Measurements from ENCODE around the gene AVPR2.

Gene AVPR2

GRCh38 chrX:153866302-153867019 is 38.0 kb upstream of the AVPR2 start:
- H3K9ac ChIP-seq (ENCODE audit: low read length), result no peak overlapping the region
- H3K36me3 ChIP-seq (ENCODE audit: control insufficient read depth, insufficient read depth, low read length), result no peaks in the 10 kb centered on the region
- H3K4me1 ChIP-seq (ENCODE audit: control insufficient read depth, insufficient read depth, low read length), result no peaks in the 10 kb centered on the region
- no peak overlapping the region for H3K27ac ChIP-seq (ENCODE audit: low read depth, low read length)
- H3K27me3 ChIP-seq (ENCODE audit: control insufficient read depth, insufficient read depth, low read length), result peaks cover 20% of the 10 kb centered on the region
- no peak overlapping the region for H3K4me3 ChIP-seq (ENCODE audit: low read length)

GRCh38 chrX:153867139-153867538 is 37.3 kb upstream of the AVPR2 start:
- H3K4me3 ChIP-seq (ENCODE audit: low read length), result no peak overlapping the region
- no peak overlapping the region for H3K9ac ChIP-seq (ENCODE audit: low read length)
- H3K27me3 ChIP-seq (ENCODE audit: control insufficient read depth, insufficient read depth, low read length), result peaks cover 23% of the 10 kb centered on the region
- no peak overlapping the region for H3K27ac ChIP-seq (ENCODE audit: low read depth, low read length)
- H3K36me3 ChIP-seq (ENCODE audit: control insufficient read depth, insufficient read depth, low read length), result no peaks in the 10 kb centered on the region
- no peaks in the 10 kb centered on the region for H3K4me1 ChIP-seq (ENCODE audit: control insufficient read depth, insufficient read depth, low read length)

GRCh38 chrX:153867671-153868070 is 36.8 kb upstream of the AVPR2 start:
- H3K9ac ChIP-seq (ENCODE audit: low read length), result no peak overlapping the region
- H3K36me3 ChIP-seq (ENCODE audit: control insufficient read depth, insufficient read depth, low read length), result no peaks in the 10 kb centered on the region
- no peak overlapping the region for H3K4me3 ChIP-seq (ENCODE audit: low read length)
- H3K27ac ChIP-seq (ENCODE audit: low read depth, low read length), result no peak overlapping the region
- H3K27me3 ChIP-seq (ENCODE audit: control insufficient read depth, insufficient read depth, low read length), result peaks cover 26% of the 10 kb centered on the region
- H3K4me1 ChIP-seq (ENCODE audit: control insufficient read depth, insufficient read depth, low read length), result no peaks in the 10 kb centered on the region

DNA sequence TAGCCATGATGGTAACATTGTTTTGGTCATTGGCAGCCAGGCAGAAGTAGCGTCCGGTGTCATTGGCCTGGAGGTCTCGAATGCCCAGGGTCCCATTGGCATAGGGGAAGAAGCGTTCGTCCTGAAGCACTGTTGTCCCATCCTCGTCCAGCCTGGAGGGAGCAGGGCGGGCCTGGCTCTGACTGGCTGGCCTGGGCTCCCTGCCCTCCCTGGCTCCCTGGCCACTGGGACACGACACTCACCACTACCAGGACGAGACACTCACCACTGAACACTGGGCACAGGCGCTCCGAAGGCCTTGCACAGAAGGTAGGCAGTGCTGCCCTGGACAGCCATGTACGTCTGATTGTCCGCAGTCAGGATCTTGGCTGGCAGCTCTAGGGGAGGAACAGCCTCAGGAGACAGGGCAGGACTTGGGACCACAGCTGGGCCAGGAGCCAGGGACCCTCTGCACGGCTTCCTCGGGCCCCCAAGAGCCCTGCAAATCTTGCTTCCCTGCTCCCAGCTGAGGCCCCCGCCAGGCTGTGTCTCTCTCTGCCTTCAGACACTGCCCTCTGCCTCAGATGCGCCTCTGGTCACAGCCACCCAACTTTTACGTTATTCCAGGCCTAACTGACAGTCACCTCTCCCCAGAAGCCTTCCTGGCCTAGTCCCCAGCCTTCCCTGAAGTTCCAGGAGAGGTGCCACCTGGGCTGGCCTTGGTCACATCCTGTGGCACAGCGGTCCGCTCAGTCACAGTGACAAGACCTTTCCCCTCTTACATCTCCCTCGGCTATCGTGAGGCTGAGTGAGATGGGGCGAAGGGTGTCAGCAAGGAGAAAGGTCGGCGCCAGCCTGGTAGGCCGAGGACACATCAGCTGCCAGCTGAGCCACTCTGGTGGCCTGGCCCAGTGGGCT is 35.6 kb upstream of the AVPR2 start:
- H3K27me3 ChIP-seq (ENCODE audit: control insufficient read depth, insufficient read depth, low read length), result peaks cover 26% of the 10 kb centered on the region
- no peak overlapping the region for H3K9ac ChIP-seq (ENCODE audit: low read length)
- no peaks in the 10 kb centered on the region for H3K4me1 ChIP-seq (ENCODE audit: control insufficient read depth, insufficient read depth, low read length)
- no peak overlapping the region for H3K27ac ChIP-seq (ENCODE audit: low read depth, low read length)
- H3K4me3 ChIP-seq (ENCODE audit: low read length), result no peak overlapping the region
- H3K36me3 ChIP-seq (ENCODE audit: control insufficient read depth, insufficient read depth, low read length), result no peaks in the 10 kb centered on the region

GRCh38 chrX:153869473-153870287 is 34.8 kb upstream of the AVPR2 start:
- Histone ChIP-seq H3K27ac (ENCODE audit: low read depth, low read length) (no peak overlapping the region), H3K36me3 (ENCODE audit: control insufficient read depth, insufficient read depth, low read length) (no peaks in the 10 kb centered on the region)

GRCh38 chrX:153870288-153870690 is 34.2 kb upstream of the AVPR2 start:
- H3K36me3 ChIP-seq (ENCODE audit: control insufficient read depth, insufficient read depth, low read length), result no peaks in the 10 kb centered on the region
- no peak overlapping the region for H3K4me3 ChIP-seq (ENCODE audit: low read length)
- H3K27ac ChIP-seq (ENCODE audit: low read depth, low read length), result no peak overlapping the region
- peaks cover 24% of the 10 kb centered on the region for H3K27me3 ChIP-seq (ENCODE audit: control insufficient read depth, insufficient read depth, low read length)
- no peaks in the 10 kb centered on the region for H3K4me1 ChIP-seq (ENCODE audit: control insufficient read depth, insufficient read depth, low read length)
- no peak overlapping the region for H3K9ac ChIP-seq (ENCODE audit: low read length)

More at GRCh38 chrX:153869473-153870287, 34.8 kb upstream of the AVPR2 start:
- no peak overlapping the region for H3K9ac ChIP-seq (ENCODE audit: low read length)
- H3K4me1 ChIP-seq (ENCODE audit: control insufficient read depth, insufficient read depth, low read length), result no peaks in the 10 kb centered on the region
- no peak overlapping the region for H3K4me3 ChIP-seq (ENCODE audit: low read length)
- peaks cover 25% of the 10 kb centered on the region for H3K27me3 ChIP-seq (ENCODE audit: control insufficient read depth, insufficient read depth, low read length)

- Histone ChIP-seq H3K9ac (ENCODE audit: low read length) (no peak overlapping the region), H3K27me3 (ENCODE audit: control insufficient read depth, insufficient read depth, low read length) (peaks cover 24% of the 10 kb centered on the region), H3K4me3 (ENCODE audit: low read length) (no peak overlapping the region), H3K4me1 (ENCODE audit: control insufficient read depth, insufficient read depth, low read length) (no peaks in the 10 kb centered on the region), H3K27ac (ENCODE audit: low read depth, low read length) (no peak overlapping the region), H3K36me3 (ENCODE audit: control insufficient read depth, insufficient read depth, low read length) (no peaks in the 10 kb centered on the region)
These were observed 33.6 kb upstream of the AVPR2 start for GRCh38 chrX:153870791-153871360.

DNA sequence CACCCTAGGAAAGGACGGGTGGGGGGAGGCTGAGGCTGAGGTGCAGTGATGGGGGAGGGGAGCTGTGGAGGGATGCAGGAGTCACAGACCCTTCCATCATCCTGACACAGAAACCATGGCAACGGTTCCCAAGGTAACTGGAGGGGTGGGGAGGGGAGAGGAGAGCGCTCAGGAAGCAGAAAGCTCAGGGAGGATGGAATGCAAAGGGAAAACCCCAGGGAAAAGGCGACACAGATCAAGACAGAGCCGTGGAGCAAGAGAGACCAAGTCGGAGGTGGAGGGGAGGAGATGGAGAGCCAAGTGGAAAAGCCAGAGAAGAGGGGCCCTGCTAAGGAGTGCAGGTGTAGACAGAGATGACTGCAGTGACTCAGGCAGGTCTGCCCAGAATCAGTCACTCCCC is 33.0 kb upstream of the AVPR2 start:
- Histone ChIP-seq H3K27me3 (ENCODE audit: control insufficient read depth, insufficient read depth, low read length) (peaks cover 23% of the 10 kb centered on the region), H3K36me3 (ENCODE audit: control insufficient read depth, insufficient read depth, low read length) (no peaks in the 10 kb centered on the region), H3K4me1 (ENCODE audit: control insufficient read depth, insufficient read depth, low read length) (no peaks in the 10 kb centered on the region), H3K9ac (ENCODE audit: low read length) (no peak overlapping the region), H3K4me3 (ENCODE audit: low read length) (no peak overlapping the region), H3K27ac (ENCODE audit: low read depth, low read length) (no peak overlapping the region)

DNA sequence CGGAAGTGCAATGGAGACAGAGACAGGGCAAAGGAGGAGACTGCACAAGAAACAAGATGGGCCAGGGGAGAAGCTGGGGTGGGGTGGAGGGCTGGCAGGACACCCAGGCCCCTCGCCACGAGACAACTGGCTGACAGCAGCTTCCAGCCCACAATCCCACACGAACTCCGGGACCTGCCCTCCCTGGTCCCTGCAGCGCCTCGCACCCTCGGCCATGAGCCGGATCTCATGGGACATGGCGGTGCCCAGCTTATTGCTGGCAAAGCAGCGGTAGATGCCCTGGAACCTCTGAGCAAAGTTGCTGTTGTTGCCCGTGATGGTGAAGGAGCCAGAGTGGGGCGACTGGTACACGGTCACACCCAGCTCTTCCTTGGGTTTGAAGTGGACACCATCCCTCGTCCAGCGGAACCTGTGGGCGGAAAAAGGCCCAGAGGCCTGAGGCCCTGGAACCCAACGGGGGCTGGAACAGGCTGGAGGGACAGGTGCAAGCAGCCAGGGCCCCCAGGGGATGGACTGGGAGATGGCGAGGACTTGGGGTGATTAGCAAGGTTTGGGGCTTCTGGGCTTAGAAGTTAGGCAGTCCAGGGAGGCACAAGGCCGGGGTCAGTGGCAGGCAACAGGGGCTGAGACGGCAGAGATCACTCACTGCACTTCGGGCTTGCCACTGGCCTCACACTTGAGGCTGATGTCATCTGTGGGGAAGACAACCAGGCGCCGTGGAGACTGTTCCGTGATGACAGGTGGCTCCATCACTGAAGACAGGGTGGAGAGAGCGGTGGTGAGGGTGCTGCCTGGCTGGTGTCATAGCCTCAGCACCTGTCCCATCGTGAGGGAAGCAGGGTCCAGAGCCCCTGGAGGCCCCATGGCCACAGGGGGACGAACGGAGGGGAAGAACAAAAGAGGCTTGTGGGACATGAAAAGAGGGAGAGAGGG is 32.3 kb upstream of the AVPR2 start:
- no peak overlapping the region for H3K9ac ChIP-seq (ENCODE audit: low read length)
- no peaks in the 10 kb centered on the region for H3K36me3 ChIP-seq (ENCODE audit: control insufficient read depth, insufficient read depth, low read length)
- H3K4me1 ChIP-seq (ENCODE audit: control insufficient read depth, insufficient read depth, low read length), result no peaks in the 10 kb centered on the region
- no peak overlapping the region for H3K4me3 ChIP-seq (ENCODE audit: low read length)
- no peak overlapping the region for H3K27ac ChIP-seq (ENCODE audit: low read depth, low read length)
- H3K27me3 ChIP-seq (ENCODE audit: control insufficient read depth, insufficient read depth, low read length), result peaks cover 20% of the 10 kb centered on the region

- H3K36me3 ChIP-seq (ENCODE audit: control insufficient read depth, insufficient read depth, low read length), result no peaks in the 10 kb centered on the region
- no peak overlapping the region for H3K27ac ChIP-seq (ENCODE audit: low read depth, low read length)
- no peaks in the 10 kb centered on the region for H3K4me1 ChIP-seq (ENCODE audit: control insufficient read depth, insufficient read depth, low read length)
- H3K9ac ChIP-seq (ENCODE audit: low read length), result no peak overlapping the region
- H3K27me3 ChIP-seq (ENCODE audit: control insufficient read depth, insufficient read depth, low read length), result peaks cover 28% of the 10 kb centered on the region
- no peak overlapping the region for H3K4me3 ChIP-seq (ENCODE audit: low read length)
These were observed 31.0 kb upstream of the AVPR2 start for GRCh38 chrX:153873282-153874084.

DNA sequence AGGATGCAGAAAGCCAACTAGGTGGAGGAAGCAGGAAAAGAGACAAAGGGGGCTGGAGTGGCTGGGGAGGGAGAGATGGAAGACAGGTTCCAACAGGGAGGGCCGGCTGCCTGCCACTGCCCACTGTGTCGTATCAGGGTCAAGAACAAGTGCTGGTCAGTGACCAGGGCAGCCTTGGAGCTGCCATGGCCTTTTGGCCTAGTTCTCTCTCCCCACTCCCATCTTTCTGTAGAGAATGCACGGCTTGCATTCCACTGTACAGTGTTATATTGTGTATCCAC is 30.4 kb upstream of the AVPR2 start:
- Histone ChIP-seq H3K4me3 (ENCODE audit: low read length) (no peak overlapping the region), H3K9ac (ENCODE audit: low read length) (no peak overlapping the region), H3K27ac (ENCODE audit: low read depth, low read length) (no peak overlapping the region), H3K36me3 (ENCODE audit: control insufficient read depth, insufficient read depth, low read length) (no peaks in the 10 kb centered on the region), H3K27me3 (ENCODE audit: control insufficient read depth, insufficient read depth, low read length) (peaks cover 33% of the 10 kb centered on the region), H3K4me1 (ENCODE audit: control insufficient read depth, insufficient read depth, low read length) (no peaks in the 10 kb centered on the region)

Data from rectal smooth muscle tissue (tissue), 1 donor.